Karpas-422 (cell line): ENCODE results near the gene NAA38. TPM values are rescaled to one million over a fixed set of nuclear protein-coding genes. Genes with fewer than 3 reads are reported as not detected.
"Not testable (repeated sequence)": the region's sequence is repeated elsewhere in the genome, so short reads cannot be mapped to it uniquely, and the experiment has no call there.

Experiments
- DNase-seq: peaks from one replicate; pipeline ENCODE4 v3.0.0-alpha.2; 2015
- H2AFZ ChIP-seq: fragments of 200-600 bp; sonication (generic); 2 replicates; pipeline ENCODE4 v1.6.1; 2014; ENCODE audit warnings: antibody characterized with exemption, low read length, mixed read lengths
- H3K27ac ChIP-seq: fragments of 200-600 bp; sonication (generic); 2 replicates; pipeline ENCODE4 v1.5.1; 2014; ENCODE audit warnings: mild to moderate bottlenecking, low read length, moderate library complexity
- H3K27me3 ChIP-seq: fragments of 200-600 bp; sonication (generic); 2 replicates; pipeline ENCODE4 v1.6.1; 2014; ENCODE audit warnings: low read length, mixed read lengths
- H3K36me3 ChIP-seq: fragments of 200-600 bp; sonication (generic); 2 replicates; pipeline ENCODE4 v1.6.1; 2014; ENCODE audit warnings: low read length, mixed read lengths; ENCODE audit not compliant: insufficient read depth
- H3K4me1 ChIP-seq: fragments of 200-600 bp; sonication (generic); 2 replicates; pipeline ENCODE4 v1.6.1; 2014; ENCODE audit warnings: mild to moderate bottlenecking, low read length, mixed read lengths
- H3K4me2 ChIP-seq: fragments of 200-600 bp; sonication (generic); 2 replicates; pipeline ENCODE4 v1.6.1; 2014; ENCODE audit warnings: low read length, low read depth, mild to moderate bottlenecking; ENCODE audit not compliant: poor library complexity, severe bottlenecking
- H3K4me3 ChIP-seq: fragments of 200-600 bp; sonication (generic); 2 replicates; pipeline ENCODE4 v1.5.1; 2014; ENCODE audit warnings: mild to moderate bottlenecking, antibody characterized with exemption, low read length, mixed read lengths
- H3K79me2 ChIP-seq: fragments of 200-600 bp; sonication (generic); 2 replicates; pipeline ENCODE4 v1.6.1; 2014; ENCODE audit warnings: mild to moderate bottlenecking, low read length, mixed read lengths
- H3K9ac ChIP-seq: fragments of 200-600 bp; sonication (generic); 2 replicates; pipeline ENCODE4 v1.6.0; 2014; ENCODE audit warnings: low read length
- H3K9me2 ChIP-seq: fragments of 200-600 bp; sonication (generic), shearing (Covaris generic); replicated peaks from 2 replicates; pipeline ENCODE4 v1.6.0; 2014; ENCODE audit warnings: mild to moderate bottlenecking, low read length, moderate library complexity; ENCODE audit not compliant: insufficient read depth
- H3K9me3 ChIP-seq: fragments of 300-700, 200-600 bp; sonication (generic); 2 replicates; pipeline ENCODE4 v1.6.1; 2014; ENCODE audit warnings: low read length, mixed read lengths
- H4K20me1 ChIP-seq: fragments of 200-600 bp; sonication (generic); 2 replicates; pipeline ENCODE4 v1.6.1; 2014; ENCODE audit warnings: mild to moderate bottlenecking, antibody characterized with exemption, low read length, low read depth; ENCODE audit not compliant: insufficient read depth
- small RNA-seq: library from RNA; depleted of rRNA; stranded (forward); fragments of <200 nt; gene quantifications from one replicate; pipeline ENCODE3, GENCODE V24; 2014
- total RNA-seq: library from RNA; depleted of rRNA; stranded (reverse); fragments of >200 nt; shearing (Covaris generic); gene quantifications from 2 replicates; pipeline ENCODE4 v1.2.3, GENCODE V29; 2014; ENCODE audit warnings: low replicate concordance; rRNA removed

Gene NAA38
- total RNA-seq, 1 experiment from 2014 or later, result 321 TPM

DNA sequence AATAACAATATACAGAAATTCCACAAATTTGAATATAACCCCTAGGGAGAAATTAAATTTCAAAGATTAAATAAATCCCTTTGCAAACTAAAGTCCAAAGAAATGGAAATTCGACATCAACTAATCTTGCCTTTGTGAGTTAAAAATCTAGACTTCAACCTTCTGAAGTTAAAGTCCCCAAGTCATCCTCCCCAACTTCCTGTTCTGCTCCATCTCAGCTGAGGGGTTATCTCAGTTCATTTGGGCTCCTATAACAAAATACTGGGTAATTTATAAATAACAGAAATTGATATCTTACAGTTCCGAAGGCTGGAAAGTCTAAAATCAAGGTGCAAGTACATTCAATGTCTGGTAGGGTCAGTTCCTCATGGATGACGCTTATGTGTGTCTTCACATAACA, 46.1 kb downstream of the NAA38 start:
- Histone ChIP-seq H3K9me3 (no peaks in the 10 kb centered on the region), H3K36me3 (no peaks in the 10 kb centered on the region), H3K9ac (no peak overlapping the region), H3K4me2 (no peak overlapping the region), H4K20me1 (no peaks in the 10 kb centered on the region), H3K79me2 (no peaks in the 10 kb centered on the region), H3K4me1 (peaks cover 3% of the 10 kb centered on the region; the same call in 1 of the 2 replicates), H2AFZ (no peak overlapping the region), H3K4me3 (no peak overlapping the region), H3K27me3 (no peaks in the 10 kb centered on the region), H3K9me2 (no peaks in the 10 kb centered on the region), H3K27ac (no peak overlapping the region)
- no peak for DNase-seq

DNA sequence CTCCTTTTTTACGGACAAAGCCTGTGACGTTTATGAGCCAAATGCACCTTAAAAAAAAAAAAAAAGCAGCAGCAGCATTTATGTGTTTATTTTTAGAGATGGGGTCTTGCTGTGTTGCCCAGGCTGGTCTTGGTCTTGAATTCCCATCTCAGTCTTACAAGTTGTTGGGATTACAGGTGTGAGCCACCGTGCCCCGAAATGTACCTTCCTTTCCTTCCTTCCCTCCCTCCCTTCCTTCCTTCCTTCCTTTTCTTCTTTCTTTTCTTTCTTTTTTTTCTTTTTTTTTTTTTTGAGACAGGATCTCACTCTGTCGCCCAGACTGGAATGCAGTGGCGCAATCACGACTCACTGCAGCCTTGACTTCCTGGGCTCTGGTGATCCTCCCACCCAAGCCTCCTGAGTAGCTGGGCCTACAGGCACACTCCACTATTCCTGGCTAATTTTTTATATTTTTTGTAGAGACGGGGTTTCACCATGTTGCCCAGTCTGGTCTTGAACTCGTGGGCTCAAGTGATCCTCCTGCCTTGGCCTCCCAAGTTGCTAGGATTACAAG, 47.5 kb downstream of the NAA38 start:
- not testable (repeated sequence) for H3K4me2 ChIP-seq, H4K20me1 ChIP-seq, H3K9me2 ChIP-seq, H3K4me1 ChIP-seq, H3K4me3 ChIP-seq, H3K27me3 ChIP-seq, H3K9me3 ChIP-seq, H3K79me2 ChIP-seq, H3K27ac ChIP-seq, DNase-seq, H3K9ac ChIP-seq, H2AFZ ChIP-seq, H3K36me3 ChIP-seq

GRCh38 chr17:7809086-7809790, 48.1 kb downstream of the NAA38 start:
- no peaks in the 10 kb centered on the region for H3K27me3 ChIP-seq
- no peak overlapping the region for H3K27ac ChIP-seq
- no peaks in the 10 kb centered on the region for H3K9me2 ChIP-seq
- H3K4me1 ChIP-seq, result peaks cover 3% of the 10 kb centered on the region; the same call in 1 of the 2 replicates
- H3K36me3 ChIP-seq, result no peaks in the 10 kb centered on the region
- H4K20me1 ChIP-seq, result no peaks in the 10 kb centered on the region
- no peaks in the 10 kb centered on the region for H3K79me2 ChIP-seq
- H3K4me3 ChIP-seq, result no peak overlapping the region
- H3K9me3 ChIP-seq, result no peaks in the 10 kb centered on the region
- no peak overlapping the region for H3K4me2 ChIP-seq
- DNase-seq, result no peak
- H3K9ac ChIP-seq, result no peak overlapping the region
- no peak overlapping the region for H2AFZ ChIP-seq

DNA sequence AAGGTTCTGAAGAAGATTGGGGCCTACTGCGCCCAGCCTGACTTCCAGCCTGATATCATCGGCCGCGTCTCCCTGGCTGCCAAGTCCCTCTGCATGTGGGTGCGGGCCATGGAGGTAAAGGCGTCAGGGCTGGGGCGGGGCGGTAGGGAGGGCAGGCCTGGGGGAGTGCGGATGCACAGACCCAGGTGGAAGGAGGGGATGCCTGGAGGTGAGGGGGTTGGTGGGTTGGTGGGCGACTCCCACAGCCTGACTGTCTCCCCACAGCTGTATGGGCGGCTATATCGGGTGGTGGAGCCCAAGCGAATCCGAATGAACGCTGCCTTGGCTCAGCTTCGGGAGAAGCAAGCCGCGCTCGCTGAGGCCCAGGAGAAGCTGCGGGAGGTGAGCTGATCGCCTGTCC, 50.2 kb downstream of the NAA38 start:
- no peak overlapping the region for H3K4me2 ChIP-seq
- H3K9ac ChIP-seq, result no peak overlapping the region

More for the DNA sequence above, 50.2 kb downstream of the NAA38 start:
- H3K4me3 ChIP-seq, result no peak overlapping the region
- H4K20me1 ChIP-seq, result no peaks in the 10 kb centered on the region
- no peaks in the 10 kb centered on the region for H3K9me2 ChIP-seq
- H3K27ac ChIP-seq, result no peak overlapping the region
- H3K27me3 ChIP-seq, result no peaks in the 10 kb centered on the region
- no peaks in the 10 kb centered on the region for H3K9me3 ChIP-seq
- H3K4me1 ChIP-seq, result peaks cover 6% of the 10 kb centered on the region
- H3K79me2 ChIP-seq, result no peaks in the 10 kb centered on the region
- no peak for DNase-seq
- no peak overlapping the region for H2AFZ ChIP-seq
- no peaks in the 10 kb centered on the region for H3K36me3 ChIP-seq

Small RNAs within 50 kb of the gene (small RNA-seq; reads per million reads assigned to genes)
- gene SCARNA21, result 1.2 reads per million, percentile 35 among the genes with 10 or more reads in this experiment

Other genes with a start within 250 kb of the NAA38 start
- 40.5 and 42.3 TPM in 2 replicates for gene FXR2, start 242.7 kb downstream of the NAA38 start, total RNA-seq
- gene SAT2, start 229.7 kb downstream of the NAA38 start, total RNA-seq, result 36.0 and 55.0 TPM in 2 replicates
- 0.58 and 1.2 TPM in 2 replicates for gene SHBG, start 227.4 kb downstream of the NAA38 start, total RNA-seq
- not detected in 2 replicates for gene ATP1B2, start 206.6 kb downstream of the NAA38 start, total RNA-seq
- gene TP53, start 170.1 kb downstream of the NAA38 start, total RNA-seq, result 11.0 and 14.0 TPM in 2 replicates
- 10.4 and 19.0 TPM in 2 replicates for gene WRAP53, start 169.1 kb downstream of the NAA38 start, total RNA-seq
- gene EFNB3, start 152.4 kb downstream of the NAA38 start, total RNA-seq, result not detected in 2 replicates
- gene DNAH2, start 139.8 kb downstream of the NAA38 start, total RNA-seq, result not detected in 2 replicates
- 11.9 and 34.6 TPM in 2 replicates for gene KDM6B, start 23.3 kb downstream of the NAA38 start, total RNA-seq
- 0.69 and 1.4 TPM in 2 replicates for gene TMEM88, start 2.5 kb downstream of the NAA38 start, total RNA-seq
- 8.5 and 10.9 TPM in 2 replicates for gene CYB5D1, start 444 bp upstream of the NAA38 start, total RNA-seq
- 191 and 346 TPM in 2 replicates for gene CHD3, start 31.2 kb upstream of the NAA38 start, total RNA-seq
- 2.1 and 3.5 TPM in 2 replicates for gene RNF227, start 58.7 kb upstream of the NAA38 start, total RNA-seq
- gene KCNAB3, start 72.3 kb upstream of the NAA38 start, total RNA-seq, result 5.6 and 10.0 TPM in 2 replicates
- gene TRAPPC1, start 74.4 kb upstream of the NAA38 start, total RNA-seq, result 54.4 and 60.8 TPM in 2 replicates
- gene CNTROB, start 74.6 kb upstream of the NAA38 start, total RNA-seq, result 14.6 and 28.5 TPM in 2 replicates
- gene GUCY2D, start 145.1 kb upstream of the NAA38 start, total RNA-seq, result not detected in 2 replicates
- not detected in 2 replicates for gene ALOX15B, start 181.5 kb upstream of the NAA38 start, total RNA-seq
- 0.22 and 1.5 TPM in 2 replicates for gene ALOX12B, start 230.2 kb upstream of the NAA38 start, total RNA-seq